Ramos (cell line): ENCODE results near the gene ARHGDIG.

Experiments used
- in situ Hi-C: fragments of 300-500 bp; cut with MboI; formaldehyde crosslinking; loops from one replicate; pipeline ENCODE4 v1.14.3; 2022; ENCODE audit warnings: low sequenced_read_pairs; ENCODE audit not compliant: unreplicated experiment

The ARHGDIG gene

GRCh38 chr16:291539-291938 is 11.1 kb downstream of the ARHGDIG start:
- in situ Hi-C loops: no loop called here

GRCh38 chr16:293043-293775 is 12.8 kb downstream of the ARHGDIG start:
- in situ Hi-C loops: no loop called here

- in situ Hi-C loops: no loop called here
These were observed 15.9 kb downstream of the ARHGDIG start for GRCh38 chr16:296276-296675.

GRCh38 chr16:296806-297510 is 16.6 kb downstream of the ARHGDIG start:
- in situ Hi-C loops: no loop called here

- in situ Hi-C loops: no loop called here
These were observed 17.4 kb downstream of the ARHGDIG start for GRCh38 chr16:297832-298231.

GRCh38 chr16:301235-301634 is 20.8 kb downstream of the ARHGDIG start:
- in situ Hi-C loops: no loop called here

GRCh38 chr16:301950-302349 is 21.6 kb downstream of the ARHGDIG start:
- in situ Hi-C loops: no loop called here

- in situ Hi-C loops: no loop called here
These were observed 23.5 kb downstream of the ARHGDIG start for GRCh38 chr16:303760-304505.

GRCh38 chr16:305916-306626 is 25.7 kb downstream of the ARHGDIG start:
- in situ Hi-C loops: no loop called here

- in situ Hi-C loops: no loop called here
These were observed 26.6 kb downstream of the ARHGDIG start for GRCh38 chr16:306911-307370.

- in situ Hi-C loops: no loop called here
These were observed 27.4 kb downstream of the ARHGDIG start for GRCh38 chr16:307691-308312.

- in situ Hi-C loops: no loop called here
These were observed 29.1 kb downstream of the ARHGDIG start for GRCh38 chr16:309476-309875.

- in situ Hi-C loops: no loop called here
These were observed 31.3 kb downstream of the ARHGDIG start for GRCh38 chr16:311725-312124.

- in situ Hi-C loops: no loop called here
These were observed 34.0 kb downstream of the ARHGDIG start for GRCh38 chr16:314351-314750.

GRCh38 chr16:314795-315299 is 34.5 kb downstream of the ARHGDIG start:
- in situ Hi-C loops: no loop called here

- in situ Hi-C loops: no loop called here
These were observed 36.5 kb downstream of the ARHGDIG start for GRCh38 chr16:316741-317464.

- in situ Hi-C loops: no loop called here
These were observed 37.2 kb downstream of the ARHGDIG start for GRCh38 chr16:317583-317982.

GRCh38 chr16:318628-319027 is 38.2 kb downstream of the ARHGDIG start:
- in situ Hi-C loops: no loop called here

- in situ Hi-C loops: no loop called here
These were observed 39.8 kb downstream of the ARHGDIG start for GRCh38 chr16:320206-320605.
